HEK293T (cell line): ENCODE data around the gene TOPORS.

ENCODE experiments used
- CTCF ChIA-PET: fragments of 350-600 bp; formaldehyde crosslinking; extraction: SDS; loops from one replicate; lab custom pipeline; 2021; ENCODE audit warnings: antibody characterized with exemption, inconsistent platforms; lab: Yijun Ruan, JAX
- POLR2A ChIA-PET: fragments of 350-600 bp; formaldehyde crosslinking; extraction: SDS; loops from one replicate; lab custom pipeline; 2020; ENCODE audit warnings: antibody characterized with exemption, inconsistent platforms; lab: Yijun Ruan, JAX
- DNase-seq: peaks from one replicate; pipeline ENCODE4 v3.0.0; 2012; ENCODE audit warnings: mixed read lengths; ENCODE audit errors: extremely low spot score
- ARNT ChIP-seq: fragments of 450-650 bp; IDR thresholded peaks from 2 replicates; pipeline ENCODE4 v1.6.1; 2017; ENCODE audit warnings: mild to moderate bottlenecking
- BHLHE40 ChIP-seq: fragments of 450-650 bp; IDR thresholded peaks from 2 replicates; pipeline ENCODE4 v1.6.1; 2016; ENCODE audit warnings: mild to moderate bottlenecking, moderate library complexity, borderline replicate concordance
- CTBP1 ChIP-seq: fragments of 450-650 bp; IDR thresholded peaks from 2 replicates; pipeline ENCODE4 v1.6.1; 2016; ENCODE audit warnings: borderline replicate concordance
- ELF4 ChIP-seq: fragments of 450-650 bp; IDR thresholded peaks from 2 replicates; pipeline ENCODE4 v1.6.1; 2017; ENCODE audit warnings: antibody characterized with exemption
- FOXA1 ChIP-seq: fragments of 450-650 bp; IDR thresholded peaks from 2 replicates; pipeline ENCODE4 v1.6.1; 2016; ENCODE audit warnings: mild to moderate bottlenecking
- FOXK2 ChIP-seq: fragments of 450-650 bp; IDR thresholded peaks from 2 replicates; pipeline ENCODE4 v1.6.1; 2016; ENCODE audit warnings: mild to moderate bottlenecking
- FOXM1 ChIP-seq: fragments of 450-650 bp; IDR thresholded peaks from 2 replicates; pipeline ENCODE4 v1.6.1; 2017; ENCODE audit warnings: mild to moderate bottlenecking, borderline replicate concordance
- HDGF ChIP-seq: fragments of 450-650 bp; IDR thresholded peaks from 2 replicates; pipeline ENCODE4 v1.6.1; 2017; ENCODE audit warnings: antibody characterized with exemption, borderline replicate concordance
- L3MBTL2 ChIP-seq: fragments of 450-650 bp; conservative IDR thresholded peaks from 2 replicates; pipeline ENCODE4 v1.6.1; 2016; ENCODE audit warnings: mild to moderate bottlenecking
- LEF1 ChIP-seq: fragments of 450-650 bp; IDR thresholded peaks from 2 replicates; pipeline ENCODE4 v1.6.1; 2017; ENCODE audit warnings: mild to moderate bottlenecking, borderline replicate concordance
- NFRKB ChIP-seq: fragments of 450-650 bp; IDR thresholded peaks from 2 replicates; pipeline ENCODE4 v1.6.1; 2016; ENCODE audit warnings: mild to moderate bottlenecking, moderate library complexity
- SP1 ChIP-seq: fragments of 450-650 bp; IDR thresholded peaks from 2 replicates; pipeline ENCODE4 v1.6.1; 2017
- SUZ12 ChIP-seq: fragments of 450-650 bp; IDR thresholded peaks from 2 replicates; pipeline ENCODE4 v1.6.1; 2016; ENCODE audit warnings: mild to moderate bottlenecking
- TARDBP ChIP-seq: fragments of 450-650 bp; IDR thresholded peaks from 2 replicates; pipeline ENCODE4 v1.6.1; 2016
- ZNF384 ChIP-seq: fragments of 450-650 bp; IDR thresholded peaks from 2 replicates; pipeline ENCODE4 v1.6.1; 2016
- TF ChIP-seq, protein P1 (sequence below): fragments of 450-650 bp; IDR thresholded peaks from 2 replicates; pipeline ENCODE4 v1.6.1; 2016

Gene TOPORS

DNA sequence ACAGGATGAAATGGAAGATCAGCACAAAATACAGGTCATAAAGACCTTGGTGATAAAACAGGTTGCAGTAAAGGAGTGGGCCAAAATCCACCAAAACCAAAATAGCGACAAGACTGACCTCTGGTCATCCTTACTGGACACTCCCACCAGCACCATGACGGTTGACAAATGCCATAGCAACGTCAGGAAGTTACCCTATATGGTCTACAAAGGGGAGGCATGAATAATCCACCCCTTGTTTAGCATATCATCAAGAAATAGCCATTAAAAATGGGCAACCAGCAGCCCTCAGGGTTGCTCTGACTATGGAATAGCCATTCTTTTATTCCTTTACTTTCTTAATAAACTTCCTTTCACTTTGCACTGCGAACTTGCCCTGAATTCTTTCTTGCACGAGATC lies 26.6 kb upstream of the TOPORS start:
- TF ChIP-seq FOXA1: no peak
- no peak for TF ChIP-seq ELF4
- TF ChIP-seq SP1: no peak
- TF ChIP-seq, protein P1, sequence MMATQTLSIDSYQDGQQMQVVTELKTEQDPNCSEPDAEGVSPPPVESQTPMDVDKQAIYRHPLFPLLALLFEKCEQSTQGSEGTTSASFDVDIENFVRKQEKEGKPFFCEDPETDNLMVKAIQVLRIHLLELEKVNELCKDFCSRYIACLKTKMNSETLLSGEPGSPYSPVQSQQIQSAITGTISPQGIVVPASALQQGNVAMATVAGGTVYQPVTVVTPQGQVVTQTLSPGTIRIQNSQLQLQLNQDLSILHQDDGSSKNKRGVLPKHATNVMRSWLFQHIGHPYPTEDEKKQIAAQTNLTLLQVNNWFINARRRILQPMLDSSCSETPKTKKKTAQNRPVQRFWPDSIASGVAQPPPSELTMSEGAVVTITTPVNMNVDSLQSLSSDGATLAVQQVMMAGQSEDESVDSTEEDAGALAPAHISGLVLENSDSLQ: no peak
- no peak for TF ChIP-seq FOXM1
- TF ChIP-seq HDGF: no peak
- TF ChIP-seq NFRKB: no peak
- TF ChIP-seq L3MBTL2: no peak
- TF ChIP-seq TARDBP: no peak
- no peak for TF ChIP-seq FOXK2
- no peak for TF ChIP-seq ZNF384
- TF ChIP-seq ARNT: no peak
- no peak for TF ChIP-seq BHLHE40
- no peak for TF ChIP-seq SUZ12
- no peak for DNase-seq
- POLR2A ChIA-PET: no interaction called here
- CTCF ChIA-PET: interaction anchor here (0.7 to 6.6 kb wide), 4 partner anchors 53 to 204 kb away, joined by 3 to 81 read pairs (median 4); partner anchors contain the start of gene RIGI

DNA sequence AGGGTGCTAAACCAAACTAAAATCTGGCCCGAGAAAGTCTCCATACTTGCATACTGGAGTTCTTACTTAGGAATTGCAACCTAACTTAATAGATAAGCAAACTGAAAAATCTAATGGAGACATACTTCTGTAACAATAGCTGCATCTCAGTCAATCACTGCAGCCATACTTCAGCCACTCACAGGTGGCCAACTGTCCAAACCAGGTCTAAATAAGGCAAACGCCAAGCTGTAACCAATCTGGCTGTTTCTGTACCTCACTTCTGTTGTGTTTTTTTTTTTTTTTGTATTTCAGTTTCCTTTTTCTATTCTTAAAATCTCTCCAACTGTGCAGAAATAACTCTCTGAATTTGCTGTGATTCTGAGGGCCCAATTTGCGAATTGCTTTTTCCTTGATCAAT lies 24.9 kb upstream of the TOPORS start:
- POLR2A ChIA-PET: no interaction called here
- CTCF ChIA-PET: interaction anchor here (6.6 kb wide), 1 partner anchor 199 kb away, joined by 81 read pairs; no protein-coding TSS in a partner anchor
- no peak for TF ChIP-seq HDGF
- TF ChIP-seq FOXA1: no peak
- no peak for TF ChIP-seq NFRKB
- TF ChIP-seq LEF1: no peak
- TF ChIP-seq CTBP1: no peak
- no peak for TF ChIP-seq ARNT
- TF ChIP-seq, protein P1: no peak
- no peak for TF ChIP-seq SUZ12
- no peak for TF ChIP-seq BHLHE40
- no peak for TF ChIP-seq FOXK2
- no peak for TF ChIP-seq TARDBP
- TF ChIP-seq ZNF384: no peak
- no peak for DNase-seq

DNA sequence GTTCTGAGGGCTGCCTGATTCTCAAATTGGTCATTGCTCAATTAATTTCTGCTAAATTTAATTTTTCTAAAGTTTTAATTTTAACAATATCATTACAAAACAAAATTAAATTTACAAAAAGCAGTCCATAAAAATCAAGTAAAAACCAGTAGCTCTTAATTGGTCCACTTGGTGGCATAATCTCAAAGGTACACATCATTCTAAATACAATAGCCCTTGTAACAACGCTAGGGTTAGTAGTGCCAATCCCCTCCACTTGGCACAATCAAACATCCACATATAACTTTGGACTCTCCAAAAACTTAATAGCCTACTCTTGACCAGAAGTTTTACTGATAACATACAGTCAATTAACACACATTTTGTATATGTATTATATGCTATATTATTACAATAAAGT lies 22.5 kb upstream of the TOPORS start:
- ChIA-PET POLR2A (no interaction called here), CTCF (interaction anchor here (0.7 to 2.3 kb wide), 2 partner anchors 196 to 393 kb away, joined by 3 to 11 read pairs; no protein-coding TSS in a partner anchor)
- no peak for DNase-seq
- TF ChIP-seq HDGF: no peak

DNA sequence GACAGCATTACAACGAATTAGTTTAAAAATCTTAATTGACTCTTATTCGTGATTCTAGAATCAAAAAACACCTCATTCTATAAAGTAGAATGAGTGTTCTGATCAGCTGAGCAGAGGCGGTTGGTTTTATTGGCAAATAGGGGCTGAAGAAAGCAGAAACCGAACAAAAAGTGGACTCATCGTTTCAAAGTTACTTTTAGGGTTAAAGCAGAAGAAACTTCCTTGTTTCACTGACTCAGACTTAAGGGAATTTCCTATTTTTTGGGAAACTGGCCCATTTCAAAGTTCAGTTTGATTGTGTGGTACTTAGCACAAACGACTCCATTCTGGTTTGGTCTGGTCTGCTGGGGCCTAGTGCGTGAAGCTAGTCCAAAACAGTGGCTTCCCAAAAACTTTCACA lies 21.4 kb upstream of the TOPORS start:
- TF ChIP-seq LEF1 (no peak), ELF4 (no peak), BHLHE40 (no peak), HDGF (no peak), TARDBP (no peak), SUZ12 (no peak), ZNF384 (no peak), NFRKB (no peak), FOXM1 (no peak), L3MBTL2 (no peak), FOXK2 (no peak), CTBP1 (no peak)
- TF ChIP-seq, protein P1: no peak
- ChIA-PET POLR2A (interaction anchor here (1.0 to 1.1 kb wide), 2 partner anchors 23 to 192 kb away, joined by 4 to 6 read pairs; no protein-coding TSS in a partner anchor), CTCF (interaction anchor here (2.3 kb wide), 1 partner anchor 195 kb away, joined by 11 read pairs; no protein-coding TSS in a partner anchor)
- no peak for DNase-seq

DNA sequence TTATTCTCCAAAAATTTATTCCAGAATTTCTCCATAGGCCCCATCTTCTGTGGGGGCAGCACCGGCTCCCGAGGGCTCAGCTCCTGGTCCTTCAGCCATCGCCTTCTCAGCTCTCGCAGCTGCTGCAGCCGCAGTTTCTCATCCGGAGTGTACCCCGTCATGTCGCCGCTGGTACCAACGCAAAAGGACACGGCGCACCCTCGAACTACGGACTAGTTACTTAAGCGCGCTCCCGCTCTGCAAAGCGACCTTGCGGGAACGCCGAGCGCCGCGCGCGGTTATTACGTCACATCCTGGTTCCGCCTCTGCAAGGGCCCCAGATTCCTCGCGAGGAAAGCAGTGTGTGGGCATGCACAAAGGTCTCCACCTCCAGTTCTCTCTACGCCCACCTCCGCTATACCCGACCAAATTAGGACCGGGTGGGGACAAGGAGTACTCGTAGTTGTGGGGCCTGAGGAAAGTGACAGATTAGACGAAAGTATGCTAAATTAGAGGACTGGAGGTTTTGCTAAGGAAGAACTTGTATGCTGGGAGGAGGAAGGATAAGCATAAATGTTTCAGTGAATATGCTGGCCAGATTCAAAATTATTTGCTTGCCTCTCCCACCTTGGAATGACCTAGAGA lies 20.6 kb upstream of the TOPORS start, which contains the start of gene NDUFB6:
Gene NDUFB6, minus strand, starts transcription at position 260 of the 624 bp plus-strand sequence. Its CDS starts 99 bp downstream, at position 161.
- TF ChIP-seq ARNT (no peak), ZNF384 (no peak), L3MBTL2 (peak; percentile 68), FOXM1 (no peak)
- DNase-seq: peak; percentile 89
- ChIA-PET CTCF (interaction anchor here (1.4 to 2.3 kb wide), 2 partner anchors 194 kb away, joined by 11 to 17 read pairs; no protein-coding TSS in a partner anchor), POLR2A (interaction anchor here (1.0 to 2.2 kb wide), 4 partner anchors 22 to 194 kb away, joined by 3 to 13 read pairs (median 5); no protein-coding TSS in a partner anchor)

DNA sequence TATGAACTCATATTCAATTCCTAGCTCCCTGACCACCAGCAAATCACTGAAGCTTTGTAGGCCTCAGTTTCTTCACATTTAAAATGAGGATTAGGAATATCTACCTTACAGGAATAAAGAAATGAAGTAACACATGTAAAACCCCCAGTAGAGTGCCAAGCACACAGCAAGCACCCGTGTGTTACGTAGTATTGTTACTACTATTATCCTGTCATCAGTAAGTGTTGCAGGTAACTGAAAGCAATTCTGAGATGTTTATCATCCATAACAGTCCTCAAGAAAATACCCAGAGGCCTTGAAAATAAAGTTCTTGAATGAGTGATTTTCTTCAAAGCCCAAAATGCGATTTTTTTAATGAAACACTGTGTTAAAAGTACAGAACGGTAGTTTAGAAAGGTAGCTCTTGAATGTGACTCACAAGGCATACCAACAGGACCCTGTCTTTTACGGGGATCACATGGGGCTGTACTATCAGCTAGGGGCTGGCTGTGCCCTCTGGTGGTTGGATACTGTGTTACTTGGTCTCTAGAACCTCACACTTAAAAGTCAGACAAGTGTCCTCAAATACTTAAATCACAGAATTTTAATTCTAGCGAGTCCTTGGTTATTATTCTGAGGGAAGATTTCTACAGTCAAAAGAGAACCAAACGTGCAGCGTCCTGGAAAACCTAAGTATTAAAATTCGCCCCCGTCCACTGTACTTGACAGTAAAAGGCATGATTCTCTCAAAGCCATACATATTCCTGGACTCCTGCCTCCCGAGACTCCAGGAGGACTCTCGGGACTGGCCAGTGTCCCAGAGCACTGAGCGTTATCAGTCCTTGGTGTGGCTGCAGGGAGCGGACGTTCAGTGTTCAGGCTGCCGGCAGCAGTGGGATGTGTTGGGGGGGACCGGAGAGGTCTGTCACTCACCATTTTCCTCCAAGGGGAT lies 19.8 kb upstream of the TOPORS start:
- ChIA-PET CTCF (interaction anchor here (0.8 to 1.4 kb wide), 4 partner anchors 19 to 196 kb away, joined by 3 to 17 read pairs (median 4); no protein-coding TSS in a partner anchor), POLR2A (interaction anchor here (1.0 to 2.2 kb wide), 3 partner anchors 19 to 193 kb away, joined by 3 to 13 read pairs (median 6); no protein-coding TSS in a partner anchor)
- peak; percentile 70 for DNase-seq
- TF ChIP-seq LEF1 (no peak), FOXK2 (no peak), HDGF (no peak), NFRKB (no peak), BHLHE40 (no peak), ELF4 (no peak), SP1 (no peak), CTBP1 (no peak), FOXM1 (no peak), FOXA1 (no peak), ZNF384 (no peak)
- TF ChIP-seq, protein P1: no peak
